Transverse colon (tissue), 4 donors: ENCODE data around the gene APBB2.

ENCODE experiments used
- CTCF ChIP-seq, 5 experiments: fragments of 200-600 bp in 3 of 5; fragments of 450-650 bp in 2 of 5; sonication (generic) in 3 of 5; IDR thresholded peaks; 1 replicate in 2 of 5; 2 replicates in 3 of 5; pipeline ENCODE4 v1.5.1; 2016 to 2017; ENCODE audit warnings: antibody characterized with exemption in 5 of 5, inconsistent platforms in 3 of 5, mild to moderate bottlenecking in 2 of 5, moderate library complexity in 1 of 5
- EP300 ChIP-seq: sonication (generic); formaldehyde crosslinking; IDR thresholded peaks from one replicate; pipeline ENCODE4 v1.6.1; 2017; ENCODE audit warnings: antibody characterized with exemption, low read depth
- POLR2A ChIP-seq: fragments of 450-650 bp; IDR thresholded peaks from one replicate; pipeline ENCODE4 v1.6.1; 2016; ENCODE audit warnings: antibody characterized with exemption, mild to moderate bottlenecking, moderate library complexity
- POLR2AphosphoS5 ChIP-seq, 3 donors: sonication (generic); formaldehyde crosslinking; IDR thresholded peaks; one replicate each; pipeline ENCODE4 v1.6.1; 2016; ENCODE audit warnings: antibody characterized with exemption in 3 of 3

- TF ChIP-seq POLR2AphosphoS5 (IDR thresholded peaks at IDR 0.05) (no peak), POLR2A (no peak), CTCF (IDR thresholded peaks at IDR 0.05) (no peak), EP300 (no peak)
Measured at GRCh38 chr4:40890199-40890598, 324.1 kb downstream of the APBB2 start.
